Anterior cingulate cortex (tissue), 58 donors: ENCODE measurements around the gene CTU2.

ENCODE experiments used
- DNase-seq, 58 donors: peaks; one replicate each; lab custom pipeline; 2025; lab: John Stamatoyannopoulos, UW

CTU2 gene

GRCh38 chr16:88712362-88712979, 6.2 kb downstream of the CTU2 start:
- no peak for DNase-seq

GRCh38 chr16:88713054-88713453, 6.8 kb downstream of the CTU2 start:
- no peak for DNase-seq

- DNase-seq = no peak
Observed at GRCh38 chr16:88713568-88714419, 7.5 kb downstream of the CTU2 start.

- DNase-seq = no peak
Observed at GRCh38 chr16:88714420-88715302, 8.4 kb downstream of the CTU2 start.

GRCh38 chr16:88715312-88716190, 9.2 kb downstream of the CTU2 start:
- no peak for DNase-seq

- DNase-seq = no peak
Observed at GRCh38 chr16:88716201-88716600, 9.9 kb downstream of the CTU2 start.

- DNase-seq = no peak
Observed at GRCh38 chr16:88716601-88717001, 10.3 kb downstream of the CTU2 start.

- DNase-seq = no peak
Observed at GRCh38 chr16:88718178-88718577, 11.9 kb downstream of the CTU2 start.

GRCh38 chr16:88719267-88719932, 13.1 kb downstream of the CTU2 start:
- DNase-seq = peak in 57 of 58 donors; percentile 16 to 94 (median 84)

- DNase-seq = no peak
Observed at GRCh38 chr16:88719933-88720296, 13.6 kb downstream of the CTU2 start.

GRCh38 chr16:88720396-88720970, 14.2 kb downstream of the CTU2 start:
- no peak for DNase-seq

GRCh38 chr16:88721236-88721635, 14.9 kb downstream of the CTU2 start:
- no peak for DNase-seq

GRCh38 chr16:88721815-88722755, 15.8 kb downstream of the CTU2 start:
- no peak for DNase-seq

- DNase-seq = no peak
Observed at GRCh38 chr16:88722784-88723506, 16.6 kb downstream of the CTU2 start.

- no peak for DNase-seq
Observed at GRCh38 chr16:88723507-88723887, 17.2 kb downstream of the CTU2 start.

GRCh38 chr16:88723911-88724310, 17.6 kb downstream of the CTU2 start:
- no peak for DNase-seq

- no peak for DNase-seq
Observed at GRCh38 chr16:88724855-88725555, 18.7 kb downstream of the CTU2 start.
